Astrocyte (in vitro differentiated cells and primary cell): ENCODE results near the gene ANO7. TPM values are rescaled to one million over a fixed set of nuclear protein-coding genes. Genes with fewer than 3 reads are reported as not detected.

Source experiments
- DNase-seq: peaks from one replicate; pipeline ENCODE4 v3.0.0-alpha.2; 2010; ENCODE audit warnings: low read depth
- FAIRE-seq: peaks from 2 replicates; lab custom pipeline; 2011; peaks lifted over from hg19 to GRCh38; lab: Jason Lieb, UNC
- H2AFZ ChIP-seq: 2 replicates; pipeline ENCODE4 v1.6.0; 2012; ENCODE audit warnings: low read depth, low read length, inconsistent platforms
- H3K27ac ChIP-seq: 2 replicates; pipeline ENCODE4 v1.5.1; 2011; ENCODE audit warnings: low read depth, low read length, inconsistent platforms
- H3K27me3 ChIP-seq: 2 replicates; pipeline ENCODE4 v1.6.0; 2011; ENCODE audit warnings: low read length, inconsistent platforms; ENCODE audit not compliant: insufficient read depth
- H3K36me3 ChIP-seq: 2 replicates; pipeline ENCODE4 v1.5.1; 2011; ENCODE audit warnings: low read length, inconsistent platforms; ENCODE audit not compliant: insufficient read depth
- H3K4me1 ChIP-seq: 2 replicates; pipeline ENCODE4 v1.5.1; 2011; ENCODE audit warnings: low read length, inconsistent platforms; ENCODE audit not compliant: insufficient read depth
- H3K4me2 ChIP-seq: 2 replicates; pipeline ENCODE4 v1.6.0; 2012; ENCODE audit warnings: low read length, inconsistent platforms
- H3K4me3 ChIP-seq: 2 replicates; pipeline ENCODE4 v1.5.1; 2011; ENCODE audit warnings: low read depth, mild to moderate bottlenecking, low read length, inconsistent platforms; ENCODE audit not compliant: insufficient read depth
- H3K79me2 ChIP-seq: 2 replicates; pipeline ENCODE4 v1.6.0; 2012; ENCODE audit warnings: mild to moderate bottlenecking, low read length, inconsistent platforms; ENCODE audit not compliant: insufficient read depth
- H3K9ac ChIP-seq: 2 replicates; pipeline ENCODE4 v1.6.0; 2012; ENCODE audit warnings: mild to moderate bottlenecking, low read length, inconsistent platforms
- H3K9me3 ChIP-seq: 2 replicates; pipeline ENCODE4 v1.5.1; 2012; ENCODE audit warnings: low read depth, mild to moderate bottlenecking, low read length, inconsistent platforms; ENCODE audit not compliant: insufficient read depth
- H4K20me1 ChIP-seq: 2 replicates; pipeline ENCODE4 v1.6.0; 2012; ENCODE audit warnings: low read length, inconsistent platforms; ENCODE audit not compliant: insufficient read depth
- H3K27ac Mint-ChIP-seq: one replicate; pipeline ENCODE4 v1.8.0; 2021; ENCODE audit warnings: mild to moderate bottlenecking, mixed read lengths; ENCODE audit not compliant: unreplicated experiment
- H3K27me3 Mint-ChIP-seq: one replicate; pipeline ENCODE4 v1.8.0; 2021; ENCODE audit warnings: low read depth, mixed read lengths; ENCODE audit not compliant: unreplicated experiment
- H3K36me3 Mint-ChIP-seq: one replicate; pipeline ENCODE4 v1.8.0; 2021; ENCODE audit warnings: low read depth, mixed read lengths; ENCODE audit not compliant: unreplicated experiment
- H3K4me1 Mint-ChIP-seq: one replicate; pipeline ENCODE4 v1.8.0; 2021; ENCODE audit warnings: low read depth, mixed read lengths; ENCODE audit not compliant: unreplicated experiment
- H3K4me3 Mint-ChIP-seq: one replicate; pipeline ENCODE4 v1.8.0; 2021; ENCODE audit warnings: mild to moderate bottlenecking, moderate library complexity, mixed read lengths; ENCODE audit not compliant: unreplicated experiment
- H3K9me3 Mint-ChIP-seq: one replicate; pipeline ENCODE4 v1.8.0; 2021; ENCODE audit warnings: mild to moderate bottlenecking, mixed read lengths; ENCODE audit not compliant: unreplicated experiment
- EZH2 ChIP-seq: IDR thresholded peaks from 2 replicates; pipeline ENCODE4 v1.6.1; 2012; ENCODE audit warnings: mild to moderate bottlenecking, low read length, inconsistent platforms; ENCODE audit not compliant: insufficient read depth
- total RNA-seq: library from RNA; stranded (reverse); gene quantifications from 2 replicates; pipeline ENCODE4 v1.2.1, GENCODE V29; 2021
- TF ChIP-seq, protein P1 (sequence below): IDR thresholded peaks from 2 replicates; pipeline ENCODE4 v1.5.1; 2011; ENCODE audit warnings: low read depth, mild to moderate bottlenecking, inconsistent platforms, low read length, moderate library complexity; ENCODE audit not compliant: insufficient read depth

ANO7 gene
- total RNA-seq, 1 donor from 2014 or later = 7.1 TPM

DNA sequence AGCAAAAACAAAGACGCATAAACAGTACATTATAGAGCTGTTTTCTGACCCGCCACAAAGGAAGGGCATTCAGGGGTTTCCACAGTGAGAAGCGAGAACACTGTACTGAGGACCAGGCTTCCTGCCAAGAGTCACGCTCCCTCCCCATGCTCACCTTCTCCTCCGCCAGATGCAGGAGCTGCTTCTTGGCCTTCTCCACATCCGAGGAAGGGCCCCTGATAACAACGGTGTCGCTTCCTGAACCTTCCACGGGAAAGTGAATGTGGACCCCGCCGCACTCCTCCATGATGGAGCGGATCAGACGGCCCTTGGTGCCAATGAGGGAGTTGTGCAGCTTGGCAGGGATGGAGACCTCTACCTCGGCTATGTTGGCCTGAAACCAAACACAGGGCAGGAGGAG, 53.8 kb downstream of the ANO7 start:
- H3K4me1 Mint-ChIP-seq = peaks cover 2% of the 10 kb centered on the region
- H3K4me2 ChIP-seq = no peak overlapping the region
- no peak overlapping the region for H2AFZ ChIP-seq
- H3K79me2 ChIP-seq = peaks cover 75% of the 10 kb centered on the region
- H3K9me3 Mint-ChIP-seq = no peaks in the 10 kb centered on the region
- TF ChIP-seq, protein P1, sequence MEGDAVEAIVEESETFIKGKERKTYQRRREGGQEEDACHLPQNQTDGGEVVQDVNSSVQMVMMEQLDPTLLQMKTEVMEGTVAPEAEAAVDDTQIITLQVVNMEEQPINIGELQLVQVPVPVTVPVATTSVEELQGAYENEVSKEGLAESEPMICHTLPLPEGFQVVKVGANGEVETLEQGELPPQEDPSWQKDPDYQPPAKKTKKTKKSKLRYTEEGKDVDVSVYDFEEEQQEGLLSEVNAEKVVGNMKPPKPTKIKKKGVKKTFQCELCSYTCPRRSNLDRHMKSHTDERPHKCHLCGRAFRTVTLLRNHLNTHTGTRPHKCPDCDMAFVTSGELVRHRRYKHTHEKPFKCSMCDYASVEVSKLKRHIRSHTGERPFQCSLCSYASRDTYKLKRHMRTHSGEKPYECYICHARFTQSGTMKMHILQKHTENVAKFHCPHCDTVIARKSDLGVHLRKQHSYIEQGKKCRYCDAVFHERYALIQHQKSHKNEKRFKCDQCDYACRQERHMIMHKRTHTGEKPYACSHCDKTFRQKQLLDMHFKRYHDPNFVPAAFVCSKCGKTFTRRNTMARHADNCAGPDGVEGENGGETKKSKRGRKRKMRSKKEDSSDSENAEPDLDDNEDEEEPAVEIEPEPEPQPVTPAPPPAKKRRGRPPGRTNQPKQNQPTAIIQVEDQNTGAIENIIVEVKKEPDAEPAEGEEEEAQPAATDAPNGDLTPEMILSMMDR = no peak
- TF ChIP-seq EZH2 = no peak
- H3K4me1 ChIP-seq = no peaks in the 10 kb centered on the region
- FAIRE-seq = no peak
- H3K4me3 Mint-ChIP-seq = no peak overlapping the region
- peaks cover 39% of the 10 kb centered on the region for H3K36me3 Mint-ChIP-seq
- peaks cover 100% of the 10 kb centered on the region for H4K20me1 ChIP-seq
- H3K9ac ChIP-seq = no peak overlapping the region
- H3K27ac Mint-ChIP-seq = no peak overlapping the region
- no peak overlapping the region for H3K4me3 ChIP-seq
- H3K9me3 ChIP-seq = no peaks in the 10 kb centered on the region
- no peaks in the 10 kb centered on the region for H3K27me3 ChIP-seq
- no peaks in the 10 kb centered on the region for H3K27me3 Mint-ChIP-seq
- H3K36me3 ChIP-seq = peaks cover 93% of the 10 kb centered on the region
- no peak overlapping the region for H3K27ac ChIP-seq
- DNase-seq = no peak

DNA sequence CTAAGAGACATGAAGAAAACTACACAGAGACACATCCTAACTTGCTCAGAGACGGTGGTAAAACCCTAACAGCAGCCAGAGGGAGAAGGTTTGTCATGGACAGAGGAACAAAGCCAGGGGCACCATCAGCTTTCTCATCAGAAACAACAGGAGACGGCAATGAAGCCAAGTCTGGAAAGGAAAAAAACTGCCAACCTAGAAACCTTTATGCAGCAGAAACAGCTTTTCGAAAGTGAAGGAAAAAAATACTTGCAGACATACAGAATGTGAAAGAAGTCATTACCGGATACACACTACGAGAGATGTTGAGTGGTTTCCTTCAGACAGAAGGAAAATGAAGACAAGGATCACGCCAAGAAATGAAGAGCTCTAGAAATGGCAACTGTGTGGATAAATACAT, 55.9 kb downstream of the ANO7 start:
- no peak overlapping the region for H3K27ac ChIP-seq
- no peak overlapping the region for H3K4me2 ChIP-seq
- FAIRE-seq (no peak), DNase-seq (no peak)
- Mint-ChIP-seq H3K36me3 (peaks cover 49% of the 10 kb centered on the region), H3K9me3 (no peaks in the 10 kb centered on the region), H3K27me3 (no peaks in the 10 kb centered on the region), H3K4me3 (no peak overlapping the region), H3K4me1 (no peaks in the 10 kb centered on the region), H3K27ac (peak overlapping the region; percentile 59)
- no peaks in the 10 kb centered on the region for H3K9me3 ChIP-seq
- H2AFZ ChIP-seq = no peak overlapping the region
- H3K9ac ChIP-seq = no peak overlapping the region
- TF ChIP-seq EZH2 = no peak
- TF ChIP-seq, protein P1 = no peak
- H4K20me1 ChIP-seq = peaks cover 100% of the 10 kb centered on the region
- peaks cover 79% of the 10 kb centered on the region for H3K79me2 ChIP-seq
- no peaks in the 10 kb centered on the region for H3K4me1 ChIP-seq
- no peak overlapping the region for H3K4me3 ChIP-seq
- H3K36me3 ChIP-seq = peaks cover 95% of the 10 kb centered on the region
- H3K27me3 ChIP-seq = no peaks in the 10 kb centered on the region

DNA sequence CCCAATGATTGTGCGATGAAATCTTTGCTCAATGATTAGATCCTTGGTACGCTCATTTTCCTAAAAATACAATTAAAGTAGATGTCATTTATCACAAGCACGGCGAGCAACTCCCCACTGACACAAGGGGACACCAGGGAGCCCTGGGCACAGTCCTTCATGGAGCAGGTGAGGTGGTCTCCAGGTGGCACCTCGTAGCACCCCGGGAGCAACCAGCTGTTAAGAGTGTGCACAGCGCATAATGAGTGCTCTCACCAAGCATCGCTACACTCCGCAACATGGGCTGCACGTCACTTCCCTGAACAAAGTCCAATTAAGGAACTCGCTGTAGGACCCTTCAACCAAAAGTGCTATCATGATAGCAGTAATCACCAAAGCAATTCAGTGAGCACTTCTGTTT, 59.8 kb downstream of the ANO7 start:
- no peak for FAIRE-seq

More for the DNA sequence above, 59.8 kb downstream of the ANO7 start:
- TF ChIP-seq, protein P1 = no peak
- no peak for TF ChIP-seq EZH2
- Mint-ChIP-seq H3K27ac (peak overlapping the region; percentile 47), H3K4me3 (no peak overlapping the region), H3K27me3 (no peaks in the 10 kb centered on the region), H3K4me1 (no peaks in the 10 kb centered on the region), H3K36me3 (peaks cover 49% of the 10 kb centered on the region), H3K9me3 (no peaks in the 10 kb centered on the region)
- peaks cover 98% of the 10 kb centered on the region for H3K36me3 ChIP-seq
- H3K9me3 ChIP-seq = no peaks in the 10 kb centered on the region
- H3K4me1 ChIP-seq = no peaks in the 10 kb centered on the region
- H2AFZ ChIP-seq = no peak overlapping the region
- H3K79me2 ChIP-seq = peaks cover 75% of the 10 kb centered on the region
- no peak overlapping the region for H3K4me3 ChIP-seq
- H3K27me3 ChIP-seq = no peaks in the 10 kb centered on the region
- no peak for DNase-seq
- H3K27ac ChIP-seq = no peak overlapping the region
- peaks cover 100% of the 10 kb centered on the region for H4K20me1 ChIP-seq
- H3K9ac ChIP-seq = no peak overlapping the region
- no peak overlapping the region for H3K4me2 ChIP-seq
